ENCODE measurements around the gene GPC4. TPM values are rescaled to one million over a fixed set of nuclear protein-coding genes. Genes with fewer than 3 reads are reported as not detected.

The GPC4 gene
- total RNA-seq (2014; rRNA removed; shearing (Covaris generic)) (183 and 184 TPM in 2 replicates), polyA plus RNA-seq (2016; fragmentation: Nextera tagmentation; extraction: Ambion mirVana) (124 and 125 TPM in 2 replicates)
- long read RNA-seq, full-length matches to known transcripts: 21 of 28 reads
- long read RNA-seq, partial matches to known transcripts: 2 of 28 reads
- long read RNA-seq, other reads (novel, unspliced or antisense): 5 of 28 reads

DNA sequence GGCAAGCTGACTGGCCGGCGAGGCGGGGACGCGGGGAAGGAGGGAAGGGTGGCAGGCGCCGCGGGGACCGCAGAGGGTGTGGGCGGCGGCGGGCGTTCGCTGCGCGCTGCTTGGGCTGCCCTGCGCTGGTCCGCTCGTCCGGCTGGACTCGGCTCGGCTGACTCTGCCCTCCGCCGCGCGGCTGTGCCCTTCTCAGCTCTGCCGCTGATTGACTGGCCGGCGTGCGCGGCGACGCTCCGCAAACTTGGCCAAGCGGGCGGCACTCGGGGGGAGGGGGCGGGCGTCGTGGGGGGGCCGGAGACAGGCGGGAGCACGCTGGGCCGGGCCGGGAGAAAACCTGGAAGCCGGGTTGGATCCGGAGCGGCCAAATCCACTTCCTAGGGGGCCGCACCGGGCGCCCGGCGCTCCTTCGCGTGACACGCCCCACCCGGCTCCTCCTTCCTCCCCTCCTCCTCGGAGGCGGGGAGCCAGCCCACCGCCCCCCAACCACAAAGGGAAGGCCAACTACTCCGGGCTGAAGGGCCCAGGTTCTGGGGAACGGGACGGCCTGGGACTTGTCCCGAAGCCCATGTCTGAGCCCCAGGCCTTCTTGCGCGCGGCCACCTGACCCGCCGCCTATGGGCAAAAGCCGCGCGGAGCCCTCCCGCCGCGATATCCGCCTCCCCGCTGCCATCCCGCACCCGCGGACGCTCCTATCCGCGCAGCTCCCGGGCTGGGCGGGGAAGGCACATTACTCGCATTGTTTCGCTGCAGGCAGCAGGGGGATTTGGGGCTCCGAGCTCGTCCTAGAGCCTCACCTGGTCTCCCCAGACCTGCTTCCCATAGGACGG, at the start of gene GPC4:
Gene GPC4 (minus strand): TSS at position 214 of the 830 bp plus-strand sequence. CDS start 524 bp downstream, outside the sequence.
- Histone ChIP-seq H3F3A (replicated peaks; ENCODE audit: low read depth) (no peaks in the 10 kb centered on the region), H3K4me2 (peak within 1 kb of the TSS; percentile 91), H4K20me1 (replicated peaks; ENCODE audit: insufficient read depth) (peaks cover 23% of the 10 kb centered on the region), H3K27ac (ENCODE audit: low read depth) (peak within 1 kb of the TSS; percentile 83), H3K9me2 (ENCODE audit: insufficient read depth) (no peaks in the 10 kb centered on the region), H3K36me3 (ENCODE audit: insufficient read depth) (no peaks in the 10 kb centered on the region; the same call in 1 of the 2 replicates), H3K4me1 (ENCODE audit: insufficient read depth) (peaks cover 35% of the 10 kb centered on the region), H2AFZ (no peak within 1 kb of the TSS), H3K79me2 (replicated peaks; ENCODE audit: insufficient read depth) (peaks cover 46% of the 10 kb centered on the region), H3K4me3 (peak within 1 kb of the TSS; percentile 78), H3K27me3 (ENCODE audit: insufficient read depth) (no peaks in the 10 kb centered on the region)
- DNase-seq (ENCODE audit: low spot score) (peak; percentile 86), ATAC-seq (peak; percentile 74)
- Mint-ChIP-seq H3K4me1 (peaks cover 46% of the 10 kb centered on the region), H3K4me3 (peak within 1 kb of the TSS; percentile 94), H3K9me3 (no peaks in the 10 kb centered on the region), H3K27ac (no peak within 1 kb of the TSS; the same call in 1 of the 2 replicates), H3K27me3 (ENCODE audit: insufficient read depth, low read depth, poor library complexity) (peaks cover 12% of the 10 kb centered on the region), H3K36me3 (ENCODE audit: low read depth) (peaks cover 33% of the 10 kb centered on the region)
- TF ChIP-seq STAT1 (IDR thresholded peaks at IDR 0.05; ENCODE audit: unreplicated experiment) (no peak), JUNB (IDR thresholded peaks at IDR 0.05; ENCODE audit: unreplicated experiment) (no peak), EZH2phosphoT487 (IDR thresholded peaks at IDR 0.05; ENCODE audit: unreplicated experiment) (no peak), CREB1 (CRISPR knock-in tag; IDR thresholded peaks at IDR 0.05; ENCODE audit: low read depth) (peak; percentile 37; the same call in 1 of the 2 replicates), POLR2AphosphoS5 (IDR thresholded peaks at IDR 0.05; ENCODE audit: low read depth) (peak; percentile 53)

DNA sequence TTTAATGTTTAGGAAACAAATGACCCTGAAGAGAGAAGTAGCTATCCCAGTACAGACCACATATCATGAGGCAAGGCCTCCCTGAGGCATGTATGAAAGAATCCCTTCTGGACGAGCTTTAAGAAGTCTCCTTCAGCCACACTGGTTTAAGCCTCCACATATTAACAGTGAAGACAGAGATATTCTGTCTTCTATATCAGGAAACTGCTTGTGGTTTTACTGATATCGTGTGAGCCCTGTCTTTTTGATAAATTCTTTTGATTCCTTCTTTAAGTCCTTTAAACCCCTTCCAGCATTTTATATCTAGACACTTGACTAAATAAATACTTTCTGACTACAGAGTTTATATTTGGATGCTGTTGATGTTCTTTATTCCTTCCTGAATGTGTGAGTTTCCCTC, 45.9 kb upstream of the GPC4 start:
- Mint-ChIP-seq H3K4me1 (no peaks in the 10 kb centered on the region; the same call in 2 of the 3 replicates), H3K27ac (no peak overlapping the region), H3K36me3 (ENCODE audit: low read depth) (peaks cover 6% of the 10 kb centered on the region; the same call in 1 of the 3 replicates), H3K27me3 (ENCODE audit: insufficient read depth, low read depth, poor library complexity) (no peaks in the 10 kb centered on the region), H3K9me3 (peaks cover 3% of the 10 kb centered on the region; the same call in 2 of the 3 replicates), H3K4me3 (no peak overlapping the region)
- Histone ChIP-seq H3K27me3 (ENCODE audit: insufficient read depth) (no peaks in the 10 kb centered on the region), H3K4me3 (no peak overlapping the region), H3K27ac (ENCODE audit: low read depth) (no peak overlapping the region), H3K36me3 (ENCODE audit: insufficient read depth) (no peaks in the 10 kb centered on the region), H3F3A (replicated peaks; ENCODE audit: low read depth) (no peaks in the 10 kb centered on the region), H3K79me2 (replicated peaks; ENCODE audit: insufficient read depth) (no peaks in the 10 kb centered on the region), H3K4me2 (no peak overlapping the region), H3K4me1 (ENCODE audit: insufficient read depth) (no peaks in the 10 kb centered on the region), H3K9me2 (ENCODE audit: insufficient read depth) (no peaks in the 10 kb centered on the region), H4K20me1 (replicated peaks; ENCODE audit: insufficient read depth) (no peaks in the 10 kb centered on the region), H2AFZ (no peak overlapping the region)
- DNase-seq (ENCODE audit: low spot score): no peak
- TF ChIP-seq, protein P1, sequence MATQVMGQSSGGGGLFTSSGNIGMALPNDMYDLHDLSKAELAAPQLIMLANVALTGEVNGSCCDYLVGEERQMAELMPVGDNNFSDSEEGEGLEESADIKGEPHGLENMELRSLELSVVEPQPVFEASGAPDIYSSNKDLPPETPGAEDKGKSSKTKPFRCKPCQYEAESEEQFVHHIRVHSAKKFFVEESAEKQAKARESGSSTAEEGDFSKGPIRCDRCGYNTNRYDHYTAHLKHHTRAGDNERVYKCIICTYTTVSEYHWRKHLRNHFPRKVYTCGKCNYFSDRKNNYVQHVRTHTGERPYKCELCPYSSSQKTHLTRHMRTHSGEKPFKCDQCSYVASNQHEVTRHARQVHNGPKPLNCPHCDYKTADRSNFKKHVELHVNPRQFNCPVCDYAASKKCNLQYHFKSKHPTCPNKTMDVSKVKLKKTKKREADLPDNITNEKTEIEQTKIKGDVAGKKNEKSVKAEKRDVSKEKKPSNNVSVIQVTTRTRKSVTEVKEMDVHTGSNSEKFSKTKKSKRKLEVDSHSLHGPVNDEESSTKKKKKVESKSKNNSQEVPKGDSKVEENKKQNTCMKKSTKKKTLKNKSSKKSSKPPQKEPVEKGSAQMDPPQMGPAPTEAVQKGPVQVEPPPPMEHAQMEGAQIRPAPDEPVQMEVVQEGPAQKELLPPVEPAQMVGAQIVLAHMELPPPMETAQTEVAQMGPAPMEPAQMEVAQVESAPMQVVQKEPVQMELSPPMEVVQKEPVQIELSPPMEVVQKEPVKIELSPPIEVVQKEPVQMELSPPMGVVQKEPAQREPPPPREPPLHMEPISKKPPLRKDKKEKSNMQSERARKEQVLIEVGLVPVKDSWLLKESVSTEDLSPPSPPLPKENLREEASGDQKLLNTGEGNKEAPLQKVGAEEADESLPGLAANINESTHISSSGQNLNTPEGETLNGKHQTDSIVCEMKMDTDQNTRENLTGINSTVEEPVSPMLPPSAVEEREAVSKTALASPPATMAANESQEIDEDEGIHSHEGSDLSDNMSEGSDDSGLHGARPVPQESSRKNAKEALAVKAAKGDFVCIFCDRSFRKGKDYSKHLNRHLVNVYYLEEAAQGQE (IDR thresholded peaks at IDR 0.05; ENCODE audit: unreplicated experiment): no peak
- no peak for ATAC-seq

Data from GM23338 (cell line).